D721Med (cell line): ENCODE results near the gene SAP25.
A peak's percentile ranks its signal among the peaks of the same experiment; 100 is the strongest.

ENCODE experiments used
- DNase-seq: peaks from one replicate; pipeline ENCODE4 v3.0.0; 2011; ENCODE audit warnings: low spot score; ENCODE audit not compliant: insufficient read length
- FAIRE-seq: peaks from 2 replicates; lab custom pipeline; 2011; peaks lifted over from hg19 to GRCh38; lab: Jason Lieb, UNC
- CTCF ChIP-seq: IDR thresholded peaks from 2 replicates; pipeline ENCODE4 v1.5.1; 2012; ENCODE audit warnings: mild to moderate bottlenecking, control low read depth; ENCODE audit not compliant: insufficient read depth; ENCODE audit errors: missing control alignments

The SAP25 gene

GRCh38 chr7:100563809-100564400, 9.8 kb downstream of the SAP25 start:
- peak; percentile 77 for TF ChIP-seq CTCF
- DNase-seq (peak; percentile 97), FAIRE-seq (no peak)

- TF ChIP-seq CTCF: no peak
- no peak for FAIRE-seq
- no peak for DNase-seq
These were observed 10.6 kb downstream of the SAP25 start for GRCh38 chr7:100563100-100563564.

GRCh38 chr7:100562195-100563099, 11.3 kb downstream of the SAP25 start:
- FAIRE-seq: no peak
- TF ChIP-seq CTCF: no peak
- no peak for DNase-seq

- no peak for DNase-seq
- FAIRE-seq: no peak
- no peak for TF ChIP-seq CTCF
These were observed 12.1 kb downstream of the SAP25 start for GRCh38 chr7:100561491-100562194.

GRCh38 chr7:100559127-100559526, 14.6 kb downstream of the SAP25 start:
- TF ChIP-seq CTCF: no peak
- DNase-seq (no peak), FAIRE-seq (no peak)

- DNase-seq: no peak
- FAIRE-seq: no peak
- no peak for TF ChIP-seq CTCF
These were observed 17.2 kb downstream of the SAP25 start for GRCh38 chr7:100556541-100556940.
